NB4 (cell line): ENCODE data around the gene TEX2.
"Not testable (repeated sequence)": the region's sequence is repeated elsewhere in the genome, so short reads cannot be mapped to it uniquely, and the experiment has no call there.

Experiments
- DNase-seq: peaks from one replicate; pipeline ENCODE4 v3.0.0; 2010; ENCODE audit warnings: low read depth
- H3K4me3 ChIP-seq: one replicate; pipeline ENCODE4 v1.5.1; 2011; ENCODE audit warnings: mild to moderate bottlenecking, low read depth, low read length, moderate library complexity
- CTCF ChIP-seq: IDR thresholded peaks from one replicate; pipeline ENCODE4 v1.5.1; 2012; ENCODE audit warnings: low read depth, low read length
- MAX ChIP-seq: IDR thresholded peaks from 2 replicates; pipeline ENCODE4 v1.6.1; 2011; ENCODE audit warnings: low read depth, low read length
- MYC ChIP-seq: IDR thresholded peaks from 2 replicates; pipeline ENCODE4 v1.6.1; 2011; ENCODE audit warnings: low read depth, low read length
- POLR2A ChIP-seq: IDR thresholded peaks from 2 replicates; pipeline ENCODE4 v1.6.1; 2011; ENCODE audit warnings: mild to moderate bottlenecking; ENCODE audit not compliant: insufficient read length; ENCODE audit errors: extremely low read depth

The TEX2 gene

DNA sequence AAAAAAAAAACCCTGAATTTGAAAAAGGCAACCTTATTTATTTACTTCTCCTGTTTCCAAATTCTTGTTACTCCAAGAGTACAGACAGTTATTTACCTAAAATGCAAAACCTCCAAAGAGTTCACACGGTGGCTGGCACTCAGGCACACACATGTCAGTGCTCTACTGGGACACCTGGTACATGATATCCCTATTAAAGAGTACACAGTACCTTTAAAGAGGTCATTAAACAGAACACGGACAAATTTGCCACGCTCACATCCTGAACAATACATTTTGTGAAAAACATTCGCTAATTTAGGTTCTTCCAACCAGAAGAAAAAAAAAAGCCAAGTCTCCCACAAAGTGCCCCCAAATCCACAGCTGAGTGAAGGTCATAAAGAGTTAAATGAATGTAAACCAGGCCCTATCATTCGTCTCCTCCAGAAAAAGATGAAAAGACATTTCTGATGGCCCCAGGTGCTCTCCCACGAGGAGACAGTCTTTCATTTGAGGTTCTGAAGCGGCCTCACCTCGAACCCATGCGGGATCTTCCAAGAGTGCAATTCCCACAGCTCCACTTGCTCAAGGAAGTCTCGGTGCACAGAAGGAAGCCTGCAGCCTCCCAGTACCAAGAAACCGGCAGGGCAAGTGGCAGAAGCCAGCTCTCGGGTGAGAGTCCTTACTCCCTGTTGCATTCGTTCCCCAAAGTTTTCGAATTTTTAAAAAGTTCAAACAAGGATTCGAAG is 134.1 kb downstream of the TEX2 start:
- TF ChIP-seq MAX (no peak), POLR2A (no peak), CTCF (no peak), MYC (no peak)
- DNase-seq: peak; percentile 29
- H3K4me3 ChIP-seq: peak overlapping the region; percentile 48

GRCh38 chr17:64126918-64127317 is 136.1 kb downstream of the TEX2 start:
- TF ChIP-seq MAX (no peak), MYC (no peak), POLR2A (no peak), CTCF (no peak)
- DNase-seq: no peak
- H3K4me3 ChIP-seq: no peak overlapping the region

DNA sequence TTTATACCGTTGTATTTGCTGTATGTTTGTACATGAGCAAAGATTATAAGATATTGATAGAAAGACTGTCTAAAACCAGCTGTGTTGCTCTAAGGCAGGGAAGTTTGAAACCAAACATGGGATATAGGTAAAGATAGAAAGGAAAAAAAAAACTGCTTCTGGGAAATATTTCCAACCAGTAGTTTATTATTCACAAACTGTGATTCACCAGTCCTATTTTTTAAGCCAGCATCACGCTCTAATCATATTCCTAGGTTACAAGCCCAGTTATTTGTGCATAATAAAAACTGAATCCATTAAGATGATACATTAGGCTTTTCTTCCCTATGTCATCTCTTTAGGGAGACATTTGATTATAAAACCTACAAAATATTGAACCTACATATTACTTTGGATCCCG is 137.1 kb downstream of the TEX2 start:
- no peak for DNase-seq
- TF ChIP-seq MYC (no peak), POLR2A (no peak)
- H3K4me3 ChIP-seq: no peak overlapping the region

DNA sequence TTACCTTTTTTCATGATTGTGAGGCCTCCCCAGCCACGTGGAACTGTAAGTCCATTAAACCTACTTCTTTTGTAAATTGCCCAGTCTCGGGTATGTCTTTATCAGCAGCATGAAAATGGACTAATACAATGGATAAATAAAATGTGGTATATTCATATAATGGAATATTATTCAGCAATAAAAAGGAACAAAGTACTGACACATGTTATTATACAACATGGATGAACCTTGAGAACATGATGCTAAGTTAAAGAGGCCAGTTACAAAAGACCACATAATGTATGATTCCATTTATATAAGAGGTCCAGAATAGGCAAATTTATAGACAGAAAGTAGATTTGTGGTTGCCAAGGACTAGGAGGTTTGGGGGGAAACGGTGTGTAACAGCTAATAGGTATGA is 138.5 kb downstream of the TEX2 start:
- no peak for TF ChIP-seq MAX
- no peak for TF ChIP-seq POLR2A
- no peak for TF ChIP-seq MYC
- TF ChIP-seq CTCF: no peak
- H3K4me3 ChIP-seq: no peak overlapping the region
- DNase-seq: no peak

- DNase-seq: no peak
Observed at GRCh38 chr17:64123114-64123513, 139.9 kb downstream of the TEX2 start.

GRCh38 chr17:64120972-64121786 is 141.9 kb downstream of the TEX2 start:
- not testable (repeated sequence) for DNase-seq, H3K4me3 ChIP-seq

More at GRCh38 chr17:64123114-64123513, 139.9 kb downstream of the TEX2 start:
- no peak for TF ChIP-seq POLR2A
- TF ChIP-seq MYC: no peak
- no peak for TF ChIP-seq MAX
- TF ChIP-seq CTCF: no peak
- H3K4me3 ChIP-seq: no peak overlapping the region
